Colonic mucosa (tissue), 2 donors: ENCODE data around the gene RGSL1. TPM values are rescaled to one million over a fixed set of nuclear protein-coding genes. Genes with fewer than 3 reads are reported as not detected.

Experiments
- total RNA-seq, 2 donors: library from RNA; stranded (reverse); fragmentation: NEBNext Ultra II Directional in 1 of 2; extraction: Animal tissue kit (Norgen Biotek cat#: 25700) in 1 of 2; gene quantifications; one replicate each; pipeline ENCODE4 v1.2.1, GENCODE V29; 2021
- donor health status: DM: no; HTN: no; CAD: no.
- donor health status: DM: no; HTN: no; CAD: no.

The RGSL1 gene
- total RNA-seq, 2 donors from 2014 or later: not detected

Other genes with a start within 250 kb of the RGSL1 start
- gene GLUL, start 58.4 kb upstream of the RGSL1 start, total RNA-seq: 100 to 1,000 TPM; 343 to 428 TPM
- gene TEDDM1, start 49.5 kb upstream of the RGSL1 start, total RNA-seq: not detected
- 10 to 100 TPM; 16.2 to 19.5 TPM for gene RNASEL, start 139.1 kb downstream of the RGSL1 start, total RNA-seq
- gene RGS16, start 154.2 kb downstream of the RGSL1 start, total RNA-seq: 1 to 10 TPM in 1 of 2 donors, under 1 TPM in 1; 0.77 to 1.6 TPM
- gene RGS8, start 234.4 kb downstream of the RGSL1 start, total RNA-seq: not detected